Left cardiac atrium (tissue), 4 donors: ENCODE measurements around the gene PNPLA1. TPM values are rescaled to one million over a fixed set of nuclear protein-coding genes. Genes with fewer than 3 reads are reported as not detected.

Experiments
- ATAC-seq, 2 donors: fragments of 200-7000 bp; cut with Tn5 transposase; one replicate each; pipeline ENCODE4 v1.9.1; 2020; ENCODE audit warnings: mild to moderate bottlenecking in 2 of 2, moderate library complexity in 2 of 2
- DNase-seq: peaks from one replicate; pipeline ENCODE4 v3.0.0-alpha.2; 2020
- intact Hi-C, 2 donors: fragments of 100-400 bp; cut with DNase I; formaldehyde crosslinking; loops; one replicate each; pipeline versions ENCODE4 v1.14.1 to v1.15.1; 2022 to 2023
- total RNA-seq, 2 donors: library from RNA; stranded (reverse); fragmentation: NEBNext Ultra II Directional; extraction: Animal tissue kit (Norgen Biotek cat#: 25700); gene quantifications; one replicate each; pipeline ENCODE4 v1.2.1, GENCODE V29; 2021
- donor health status: DM: no; HTN: yes; CAD: no.
- donor health status: DM: no; HTN: yes; CAD: no; lungs with severe emphysema.
- donor health status: DM: yes; HTN: yes; CAD: no.
- donor health status: Dilated cardiomyopathy.

The PNPLA1 gene
- total RNA-seq, 2 donors from 2014 or later: not detected

- DNase-seq: no peak
- ATAC-seq: no peak
- intact Hi-C loops: no loop called here
Observed at GRCh38 chr6:36346486-36347273, 76.8 kb downstream of the PNPLA1 start.

GRCh38 chr6:36347621-36348020 lies 77.8 kb downstream of the PNPLA1 start:
- intact Hi-C loops: no loop called here
- ATAC-seq (peak; percentile 1 to 8), DNase-seq (no peak)

DNA sequence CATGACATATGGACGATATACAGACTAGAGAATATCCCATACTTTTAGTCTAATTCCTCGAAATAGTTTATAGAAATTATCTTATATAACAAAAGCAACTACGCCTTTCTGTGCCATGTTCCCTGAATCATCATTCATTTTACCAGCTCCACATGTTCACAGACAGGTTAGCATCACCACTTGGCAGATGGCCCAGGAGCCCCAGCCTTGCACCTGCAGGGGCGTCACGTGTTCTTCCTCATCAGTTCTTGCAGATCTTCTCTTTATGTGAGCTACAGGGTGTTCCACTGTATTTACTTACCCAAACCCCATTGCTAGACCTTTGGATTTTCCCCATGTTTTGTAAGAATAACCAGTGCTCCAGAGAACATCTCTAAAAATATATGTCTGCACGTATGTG lies 79.4 kb downstream of the PNPLA1 start:
- ATAC-seq (no peak), DNase-seq (no peak)
- intact Hi-C loops: no loop called here

GRCh38 chr6:36350082-36350481 lies 80.2 kb downstream of the PNPLA1 start:
- intact Hi-C loops: no loop called here
- ATAC-seq (no peak), DNase-seq (no peak)

GRCh38 chr6:36350681-36351571 lies 81.1 kb downstream of the PNPLA1 start:
- ATAC-seq: peak; percentile 60 to 95
- DNase-seq: peak; percentile 74
- intact Hi-C loops: no loop called here

DNA sequence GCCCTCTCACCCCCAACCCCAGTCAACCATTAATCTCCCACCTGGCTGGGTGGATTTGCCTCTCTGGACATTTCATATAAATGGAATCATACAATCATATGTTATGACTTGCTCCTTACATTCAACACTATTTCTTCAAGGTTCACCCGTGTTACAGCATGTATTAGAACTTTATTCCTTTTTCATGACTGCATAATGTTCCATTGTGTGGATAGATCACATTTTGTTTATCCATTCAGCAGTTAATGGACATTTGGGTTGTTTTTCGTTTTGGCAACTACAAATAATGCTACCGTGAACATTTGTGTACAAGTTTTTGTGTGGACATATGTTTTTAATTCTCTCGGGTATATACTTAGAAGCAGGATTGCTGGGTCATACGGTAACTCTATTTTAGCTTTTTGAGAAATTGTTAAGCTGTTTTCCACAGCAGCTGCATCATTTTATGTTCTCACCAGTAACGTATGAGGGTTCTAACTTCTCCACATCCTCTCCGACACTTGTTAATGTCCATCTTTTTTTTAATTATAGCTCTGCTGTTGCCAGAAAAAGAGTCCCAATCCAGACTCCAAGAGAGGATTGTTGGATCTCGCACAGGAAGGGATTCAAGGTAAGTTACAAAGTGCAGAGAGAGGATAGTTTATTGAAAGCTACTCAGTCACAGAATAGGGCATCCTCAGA lies 82.8 kb downstream of the PNPLA1 start:
- ATAC-seq (no peak), DNase-seq (no peak)
- intact Hi-C loops: no loop called here

DNA sequence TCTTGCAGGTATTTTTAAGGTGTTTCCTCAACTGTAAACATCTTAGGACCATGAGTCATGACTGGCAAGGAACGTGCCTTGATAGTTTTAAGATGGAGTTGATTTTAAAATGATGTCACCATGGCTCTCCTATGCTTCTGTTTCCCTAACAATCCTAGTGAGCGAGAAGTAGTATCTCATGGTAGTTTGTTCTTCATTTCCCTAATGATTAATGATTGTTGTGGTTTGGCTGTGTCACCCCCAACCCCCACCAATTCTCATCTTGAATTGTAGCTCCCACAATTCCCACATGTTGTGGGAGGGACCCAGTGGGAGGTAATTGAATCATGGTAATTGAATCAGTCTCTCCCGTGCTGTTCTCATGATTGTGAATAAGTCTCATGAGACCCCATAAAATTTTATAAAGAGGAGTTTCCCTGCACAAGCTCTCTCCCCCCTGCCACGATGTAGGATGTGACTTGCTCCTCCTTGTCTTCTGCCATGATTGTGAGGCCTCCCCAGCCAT lies 83.6 kb downstream of the PNPLA1 start:
- intact Hi-C loops: no loop called here
- no peak for DNase-seq

DNA sequence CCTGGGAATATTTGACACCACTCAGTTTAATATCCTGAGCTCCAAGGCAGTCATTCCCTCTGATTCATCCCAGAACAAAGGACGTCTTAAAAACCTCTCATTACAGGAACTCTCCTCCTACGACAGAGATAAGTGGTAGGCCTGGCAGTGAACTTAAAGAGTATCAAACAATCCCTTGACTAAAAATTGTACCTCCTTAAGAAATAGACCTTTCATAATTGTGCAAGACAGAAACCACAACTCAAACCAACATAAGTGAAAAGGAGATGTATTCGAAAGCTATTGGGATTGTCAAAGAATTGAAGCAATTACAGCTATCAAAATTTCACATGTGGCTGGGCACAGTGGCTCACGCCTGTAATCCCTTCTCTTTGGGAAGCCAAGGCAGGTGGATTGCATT lies 86.0 kb downstream of the PNPLA1 start:
- ATAC-seq (no peak), DNase-seq (no peak)
- intact Hi-C loops: loop anchor here in 1 of 2 donors (5.0 kb wide), 1 partner anchor 229 kb away; no protein-coding TSS in a partner anchor

More for the DNA sequence above, 83.6 kb downstream of the PNPLA1 start:
- no peak for ATAC-seq

DNA sequence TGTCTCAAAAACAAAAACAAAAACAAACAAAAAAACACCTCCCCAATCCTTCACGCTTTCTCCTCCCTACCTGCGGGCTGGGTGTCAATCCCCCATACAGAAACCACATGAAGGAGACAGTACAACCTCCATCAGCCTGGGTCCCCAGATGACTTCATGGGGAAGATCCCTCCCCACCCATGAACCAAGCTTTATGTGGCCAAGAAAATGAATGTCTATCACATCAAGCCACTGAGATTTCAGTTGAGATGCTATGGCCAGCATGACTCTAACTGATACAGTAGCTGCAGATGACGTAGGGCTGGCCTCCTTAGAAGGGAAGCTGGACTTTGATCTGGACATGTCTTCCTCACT lies 88.0 kb downstream of the PNPLA1 start:
- DNase-seq (no peak), ATAC-seq (no peak)
- intact Hi-C loops: loop anchor here in 1 of 2 donors (5.0 kb wide), 1 partner anchor 231 kb away; no protein-coding TSS in a partner anchor

Other genes starting within 250 kb of the PNPLA1 start
- under 1 TPM in 1 of 2 donors, not detected in 1; 0.06 TPM for gene SLC26A8, start 245.4 kb upstream of the PNPLA1 start, total RNA-seq
- 10 to 100 TPM; 36.1 to 38.4 TPM for gene MAPK14, start 242.3 kb upstream of the PNPLA1 start, total RNA-seq
- 1 to 10 TPM; 1.9 to 4.6 TPM for gene MAPK13, start 139.5 kb upstream of the PNPLA1 start, total RNA-seq
- 10 to 100 TPM; 23.5 to 23.7 TPM for gene BRPF3, start 73.3 kb upstream of the PNPLA1 start, total RNA-seq
- not detected for gene BNIP5, start 66.8 kb downstream of the PNPLA1 start, total RNA-seq
- gene ETV7, start 117.6 kb downstream of the PNPLA1 start, total RNA-seq: under 1 TPM; 0.47 to 0.63 TPM
- gene PXT1, start 172.8 kb downstream of the PNPLA1 start, total RNA-seq: under 1 TPM in 1 of 2 donors, not detected in 1; 0.26 TPM
- gene KCTD20, start 172.9 kb downstream of the PNPLA1 start, total RNA-seq: 10 to 100 TPM; 26.7 to 33.7 TPM